ENCODE data around the gene PLD6. TPM values are rescaled to one million over a fixed set of nuclear protein-coding genes. Genes with fewer than 3 reads are reported as not detected.
"Not testable (repeated sequence)": the region's sequence is repeated elsewhere in the genome, so short reads cannot be mapped to it uniquely, and the experiment has no call there.

PLD6 gene
- total RNA-seq, 1 experiment from 2014 or later = 8.0 TPM

DNA sequence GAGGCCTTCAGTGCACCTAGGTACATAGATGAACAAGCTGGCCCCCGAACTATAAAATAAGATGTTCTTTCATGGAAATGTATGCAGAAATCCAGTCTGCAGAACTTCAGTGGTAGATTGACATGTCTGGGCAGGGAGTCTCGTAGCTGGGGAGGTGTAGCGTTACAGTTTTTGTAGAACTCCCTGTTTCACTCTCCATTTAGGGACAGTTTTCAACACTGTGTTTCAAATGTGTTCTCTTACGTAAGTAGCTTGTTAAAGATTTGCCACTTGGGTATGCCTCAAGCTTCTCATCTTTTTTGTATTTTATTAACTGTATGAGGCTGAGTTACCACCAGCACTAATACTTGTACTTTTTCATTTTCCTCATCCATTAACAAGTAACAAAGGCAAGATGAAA, 46.6 kb downstream of the PLD6 start:
- no peak for DNase-seq
- TF ChIP-seq, protein P1, sequence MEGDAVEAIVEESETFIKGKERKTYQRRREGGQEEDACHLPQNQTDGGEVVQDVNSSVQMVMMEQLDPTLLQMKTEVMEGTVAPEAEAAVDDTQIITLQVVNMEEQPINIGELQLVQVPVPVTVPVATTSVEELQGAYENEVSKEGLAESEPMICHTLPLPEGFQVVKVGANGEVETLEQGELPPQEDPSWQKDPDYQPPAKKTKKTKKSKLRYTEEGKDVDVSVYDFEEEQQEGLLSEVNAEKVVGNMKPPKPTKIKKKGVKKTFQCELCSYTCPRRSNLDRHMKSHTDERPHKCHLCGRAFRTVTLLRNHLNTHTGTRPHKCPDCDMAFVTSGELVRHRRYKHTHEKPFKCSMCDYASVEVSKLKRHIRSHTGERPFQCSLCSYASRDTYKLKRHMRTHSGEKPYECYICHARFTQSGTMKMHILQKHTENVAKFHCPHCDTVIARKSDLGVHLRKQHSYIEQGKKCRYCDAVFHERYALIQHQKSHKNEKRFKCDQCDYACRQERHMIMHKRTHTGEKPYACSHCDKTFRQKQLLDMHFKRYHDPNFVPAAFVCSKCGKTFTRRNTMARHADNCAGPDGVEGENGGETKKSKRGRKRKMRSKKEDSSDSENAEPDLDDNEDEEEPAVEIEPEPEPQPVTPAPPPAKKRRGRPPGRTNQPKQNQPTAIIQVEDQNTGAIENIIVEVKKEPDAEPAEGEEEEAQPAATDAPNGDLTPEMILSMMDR (IDR thresholded peaks at IDR 0.05; ENCODE audit: insufficient read depth in 1 of 2, low read depth in 1 of 2, low read length in 1 of 2, severe bottlenecking in 1 of 2, unreplicated experiment in 1 of 2) = no peak
- Mint-ChIP-seq H3K36me3 (ENCODE audit: insufficient read depth, unreplicated experiment) (peaks cover 89% of the 10 kb centered on the region), H3K27ac (ENCODE audit: unreplicated experiment) (no peak overlapping the region), H3K4me3 (ENCODE audit: unreplicated experiment) (no peak overlapping the region), H3K27me3 (ENCODE audit: insufficient read depth, unreplicated experiment) (no peaks in the 10 kb centered on the region), H3K9me3 (ENCODE audit: unreplicated experiment) (no peaks in the 10 kb centered on the region), H3K4me1 (ENCODE audit: low read depth, unreplicated experiment) (no peaks in the 10 kb centered on the region)
- intact Hi-C loops (cut with micrococcal nuclease; ENCODE audit: unreplicated experiment) = no loop called here
- ChIA-PET CTCF (no interaction called here), POLR2A (no interaction called here)
- BruUV-seq (replicated peaks) = no TSS peak
- no peaks in the 10 kb centered on the region for H3K27me3 ChIP-seq (replicated peaks; ENCODE audit: control insufficient read depth, insufficient read depth, low read length)
- H3K36me3 ChIP-seq (ENCODE audit: control insufficient read depth, insufficient read depth, low read length) = peaks cover 6% of the 10 kb centered on the region
- H3K9me3 ChIP-seq = no peaks in the 10 kb centered on the region
- H3K4me3 ChIP-seq (ENCODE audit: low read depth, low read length) = no peak overlapping the region
- H3K4me1 ChIP-seq = no peaks in the 10 kb centered on the region

DNA sequence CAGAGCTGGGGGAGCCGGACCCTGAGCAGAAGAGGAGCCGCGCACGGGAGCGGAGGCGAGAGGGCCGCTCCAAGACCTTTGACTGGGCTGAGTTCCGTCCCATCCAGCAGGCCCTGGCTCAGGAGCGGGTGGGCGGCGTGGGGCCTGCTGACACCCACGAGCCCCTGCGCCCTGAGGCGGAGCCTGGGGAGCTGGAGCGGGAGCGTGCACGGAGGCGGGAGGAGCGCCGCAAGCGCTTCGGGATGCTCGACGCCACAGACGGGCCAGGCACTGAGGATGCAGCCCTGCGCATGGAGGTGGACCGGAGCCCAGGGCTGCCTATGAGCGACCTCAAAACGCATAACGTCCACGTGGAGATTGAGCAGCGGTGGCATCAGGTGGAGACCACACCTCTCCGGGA, 47.6 kb downstream of the PLD6 start:
- H3K4me3 Mint-ChIP-seq (ENCODE audit: unreplicated experiment); H3K27ac Mint-ChIP-seq (ENCODE audit: unreplicated experiment); POLR2A ChIA-PET; H3K27me3 Mint-ChIP-seq (ENCODE audit: insufficient read depth, unreplicated experiment); CTCF ChIA-PET; DNase-seq; intact Hi-C loops (cut with micrococcal nuclease; ENCODE audit: unreplicated experiment); H3K4me1 ChIP-seq; H3K9me3 Mint-ChIP-seq (ENCODE audit: unreplicated experiment); H3K27me3 ChIP-seq (replicated peaks; ENCODE audit: control insufficient read depth, insufficient read depth, low read length); H3K9me3 ChIP-seq; H3K4me3 ChIP-seq (ENCODE audit: low read depth, low read length); H3K4me1 Mint-ChIP-seq (ENCODE audit: low read depth, unreplicated experiment): not testable (repeated sequence)
- H3K36me3 ChIP-seq (ENCODE audit: control insufficient read depth, insufficient read depth, low read length) = peaks cover 10% of the 10 kb centered on the region
- H3K36me3 Mint-ChIP-seq (ENCODE audit: insufficient read depth, unreplicated experiment) = peaks cover 89% of the 10 kb centered on the region
- TSS peak; percentile 57 for BruUV-seq (replicated peaks)

DNA sequence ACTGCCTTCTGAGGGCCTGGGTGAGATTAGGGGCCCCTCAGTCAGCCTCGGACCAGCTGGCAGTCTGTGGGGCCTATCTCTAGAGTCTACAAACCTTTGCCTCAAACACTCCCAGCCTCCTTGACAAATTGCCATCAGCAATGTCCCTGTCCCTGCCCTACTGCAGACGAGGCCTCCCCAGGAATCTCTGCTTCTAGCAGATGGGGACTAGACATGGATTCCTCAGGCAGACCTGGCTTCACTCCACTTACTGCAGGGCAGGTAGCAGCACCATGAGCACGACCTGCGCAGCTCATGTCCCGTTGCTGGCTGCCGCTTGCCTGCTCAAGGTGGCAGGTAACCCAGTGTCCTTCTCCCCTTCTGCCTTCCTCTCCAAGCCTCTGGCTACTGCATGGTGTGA, 49.1 kb downstream of the PLD6 start:
- TF ChIP-seq, protein P1 (IDR thresholded peaks at IDR 0.05; ENCODE audit: insufficient read depth in 1 of 2, low read depth in 1 of 2, low read length in 1 of 2, severe bottlenecking in 1 of 2, unreplicated experiment in 1 of 2) = no peak
- no peak overlapping the region for H3K4me3 Mint-ChIP-seq (ENCODE audit: unreplicated experiment)
- no TSS peak for BruUV-seq (replicated peaks)
- ChIA-PET CTCF (no interaction called here), POLR2A (no interaction called here)
- Histone ChIP-seq H3K4me1 (no peaks in the 10 kb centered on the region), H3K36me3 (ENCODE audit: control insufficient read depth, insufficient read depth, low read length) (peaks cover 8% of the 10 kb centered on the region), H3K9me3 (no peaks in the 10 kb centered on the region), H3K27me3 (replicated peaks; ENCODE audit: control insufficient read depth, insufficient read depth, low read length) (no peaks in the 10 kb centered on the region), H3K4me3 (ENCODE audit: low read depth, low read length) (no peak overlapping the region)
- intact Hi-C loops (cut with micrococcal nuclease; ENCODE audit: unreplicated experiment) = no loop called here
- H3K27ac Mint-ChIP-seq (ENCODE audit: unreplicated experiment) = no peak overlapping the region
- DNase-seq = no peak
- H3K27me3 Mint-ChIP-seq (ENCODE audit: insufficient read depth, unreplicated experiment) = no peaks in the 10 kb centered on the region
- no peaks in the 10 kb centered on the region for H3K9me3 Mint-ChIP-seq (ENCODE audit: unreplicated experiment)
- H3K4me1 Mint-ChIP-seq (ENCODE audit: low read depth, unreplicated experiment) = no peaks in the 10 kb centered on the region
- peaks cover 88% of the 10 kb centered on the region for H3K36me3 Mint-ChIP-seq (ENCODE audit: insufficient read depth, unreplicated experiment)

DNA sequence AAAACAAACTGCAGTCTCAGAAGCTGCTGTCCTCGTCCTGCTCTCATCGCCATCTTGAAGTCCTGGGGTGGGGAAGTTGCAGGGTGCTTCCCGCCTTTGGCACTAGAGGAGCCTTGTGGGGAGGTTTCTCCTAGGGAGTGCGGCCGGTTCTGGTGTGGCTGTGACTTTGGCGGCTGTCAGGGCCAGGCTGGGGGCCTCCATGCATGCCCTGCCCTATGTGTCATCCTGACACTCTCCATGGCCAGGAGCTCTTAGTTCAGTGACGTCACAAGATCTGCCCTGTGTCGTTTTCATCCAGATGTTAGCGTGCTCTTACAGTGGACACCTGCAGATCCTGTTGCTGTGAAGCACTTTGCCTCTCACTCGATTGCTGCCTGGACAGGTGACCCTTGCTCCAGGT, 49.6 kb downstream of the PLD6 start:
- H3K4me3 Mint-ChIP-seq (ENCODE audit: unreplicated experiment) = no peak overlapping the region
- H3K4me1 ChIP-seq = no peaks in the 10 kb centered on the region
- peaks cover 92% of the 10 kb centered on the region for H3K36me3 Mint-ChIP-seq (ENCODE audit: insufficient read depth, unreplicated experiment)
- no peaks in the 10 kb centered on the region for H3K27me3 Mint-ChIP-seq (ENCODE audit: insufficient read depth, unreplicated experiment)
- H3K36me3 ChIP-seq (ENCODE audit: control insufficient read depth, insufficient read depth, low read length) = peaks cover 8% of the 10 kb centered on the region
- TF ChIP-seq, protein P1 (IDR thresholded peaks at IDR 0.05; ENCODE audit: insufficient read depth in 1 of 2, low read depth in 1 of 2, low read length in 1 of 2, severe bottlenecking in 1 of 2, unreplicated experiment in 1 of 2) = no peak
- no peak overlapping the region for H3K27ac Mint-ChIP-seq (ENCODE audit: unreplicated experiment)
- intact Hi-C loops (cut with micrococcal nuclease; ENCODE audit: unreplicated experiment) = no loop called here
- no peaks in the 10 kb centered on the region for H3K4me1 Mint-ChIP-seq (ENCODE audit: low read depth, unreplicated experiment)
- H3K9me3 ChIP-seq = no peaks in the 10 kb centered on the region
- no peak overlapping the region for H3K4me3 ChIP-seq (ENCODE audit: low read depth, low read length)
- no peak for DNase-seq
- POLR2A ChIA-PET = no interaction called here
- H3K27me3 ChIP-seq (replicated peaks; ENCODE audit: control insufficient read depth, insufficient read depth, low read length) = no peaks in the 10 kb centered on the region
- CTCF ChIA-PET = no interaction called here
- H3K9me3 Mint-ChIP-seq (ENCODE audit: unreplicated experiment) = no peaks in the 10 kb centered on the region
- BruUV-seq (replicated peaks) = no TSS peak

Data from Caco-2 (cell line).